Panc1 (cell line): ENCODE results near the gene CRLF2.

Source experiments
- TF ChIP-seq, protein P1 (sequence below): fragments of 450-650 bp; IDR thresholded peaks from 2 replicates; pipeline ENCODE4 v1.5.1; 2017; ENCODE audit warnings: mild to moderate bottlenecking
- TF ChIP-seq, protein P2 (sequence below), 2 experiments: IDR thresholded peaks; 2 replicates each; pipeline ENCODE4 v1.6.1; 2011 to 2012; ENCODE audit warnings: low read depth in 2 of 2, control low read depth in 1 of 2, low read length in 1 of 2, mild to moderate bottlenecking in 1 of 2, moderate library complexity in 1 of 2; ENCODE audit not compliant: insufficient read depth in 1 of 2

DNA sequence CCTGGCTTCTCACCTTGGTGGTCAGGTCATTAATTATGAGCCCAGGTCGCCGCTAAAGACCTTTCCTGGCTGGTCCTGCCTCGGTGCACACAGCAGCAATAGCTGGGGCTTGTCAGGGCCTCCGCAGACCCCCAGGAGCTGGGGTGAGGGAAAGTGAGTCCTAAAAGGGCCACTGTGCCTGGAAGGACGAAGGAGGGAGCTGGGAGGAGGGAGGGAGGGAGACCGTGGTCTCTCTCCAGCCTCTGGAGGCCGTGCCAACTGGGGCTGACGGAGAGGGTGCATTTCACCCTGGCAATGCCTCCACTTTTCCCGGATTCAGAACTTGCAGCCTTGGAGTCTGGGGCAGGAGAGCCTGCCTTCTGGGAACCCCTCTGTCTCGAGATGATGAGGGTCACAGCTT is 60.4 kb downstream of the CRLF2 start:
- TF ChIP-seq, protein P1, sequence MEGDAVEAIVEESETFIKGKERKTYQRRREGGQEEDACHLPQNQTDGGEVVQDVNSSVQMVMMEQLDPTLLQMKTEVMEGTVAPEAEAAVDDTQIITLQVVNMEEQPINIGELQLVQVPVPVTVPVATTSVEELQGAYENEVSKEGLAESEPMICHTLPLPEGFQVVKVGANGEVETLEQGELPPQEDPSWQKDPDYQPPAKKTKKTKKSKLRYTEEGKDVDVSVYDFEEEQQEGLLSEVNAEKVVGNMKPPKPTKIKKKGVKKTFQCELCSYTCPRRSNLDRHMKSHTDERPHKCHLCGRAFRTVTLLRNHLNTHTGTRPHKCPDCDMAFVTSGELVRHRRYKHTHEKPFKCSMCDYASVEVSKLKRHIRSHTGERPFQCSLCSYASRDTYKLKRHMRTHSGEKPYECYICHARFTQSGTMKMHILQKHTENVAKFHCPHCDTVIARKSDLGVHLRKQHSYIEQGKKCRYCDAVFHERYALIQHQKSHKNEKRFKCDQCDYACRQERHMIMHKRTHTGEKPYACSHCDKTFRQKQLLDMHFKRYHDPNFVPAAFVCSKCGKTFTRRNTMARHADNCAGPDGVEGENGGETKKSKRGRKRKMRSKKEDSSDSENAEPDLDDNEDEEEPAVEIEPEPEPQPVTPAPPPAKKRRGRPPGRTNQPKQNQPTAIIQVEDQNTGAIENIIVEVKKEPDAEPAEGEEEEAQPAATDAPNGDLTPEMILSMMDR: no peak
- TF ChIP-seq, protein P2, sequence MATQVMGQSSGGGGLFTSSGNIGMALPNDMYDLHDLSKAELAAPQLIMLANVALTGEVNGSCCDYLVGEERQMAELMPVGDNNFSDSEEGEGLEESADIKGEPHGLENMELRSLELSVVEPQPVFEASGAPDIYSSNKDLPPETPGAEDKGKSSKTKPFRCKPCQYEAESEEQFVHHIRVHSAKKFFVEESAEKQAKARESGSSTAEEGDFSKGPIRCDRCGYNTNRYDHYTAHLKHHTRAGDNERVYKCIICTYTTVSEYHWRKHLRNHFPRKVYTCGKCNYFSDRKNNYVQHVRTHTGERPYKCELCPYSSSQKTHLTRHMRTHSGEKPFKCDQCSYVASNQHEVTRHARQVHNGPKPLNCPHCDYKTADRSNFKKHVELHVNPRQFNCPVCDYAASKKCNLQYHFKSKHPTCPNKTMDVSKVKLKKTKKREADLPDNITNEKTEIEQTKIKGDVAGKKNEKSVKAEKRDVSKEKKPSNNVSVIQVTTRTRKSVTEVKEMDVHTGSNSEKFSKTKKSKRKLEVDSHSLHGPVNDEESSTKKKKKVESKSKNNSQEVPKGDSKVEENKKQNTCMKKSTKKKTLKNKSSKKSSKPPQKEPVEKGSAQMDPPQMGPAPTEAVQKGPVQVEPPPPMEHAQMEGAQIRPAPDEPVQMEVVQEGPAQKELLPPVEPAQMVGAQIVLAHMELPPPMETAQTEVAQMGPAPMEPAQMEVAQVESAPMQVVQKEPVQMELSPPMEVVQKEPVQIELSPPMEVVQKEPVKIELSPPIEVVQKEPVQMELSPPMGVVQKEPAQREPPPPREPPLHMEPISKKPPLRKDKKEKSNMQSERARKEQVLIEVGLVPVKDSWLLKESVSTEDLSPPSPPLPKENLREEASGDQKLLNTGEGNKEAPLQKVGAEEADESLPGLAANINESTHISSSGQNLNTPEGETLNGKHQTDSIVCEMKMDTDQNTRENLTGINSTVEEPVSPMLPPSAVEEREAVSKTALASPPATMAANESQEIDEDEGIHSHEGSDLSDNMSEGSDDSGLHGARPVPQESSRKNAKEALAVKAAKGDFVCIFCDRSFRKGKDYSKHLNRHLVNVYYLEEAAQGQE (IDR thresholded peaks at IDR 0.05; ENCODE audit: insufficient read depth in 1 of 2, low read depth in 2 of 2, low read length in 1 of 2): no peak
